Measurements from ENCODE around the gene ZNF629. TPM values are rescaled to one million over a fixed set of nuclear protein-coding genes. Genes with fewer than 3 reads are reported as not detected.

ZNF629 gene
- total and polyA plus RNA-seq, 2 of the 4 experiments (the other 2 are of a cell fraction): 7.3 to 9.1 TPM

- POLR2A ChIA-PET (ENCODE audit: unreplicated experiment): no interaction called here
- intact Hi-C loops (cut with micrococcal nuclease): no loop called here
Observed at GRCh38 chr16:30793508-30794069, 6.6 kb upstream of the ZNF629 start.

More at GRCh38 chr16:30793508-30794069, 6.6 kb upstream of the ZNF629 start:
- in situ Hi-C loops (cut with MboI; ENCODE audit: low sequenced_read_pairs) (no loop called here), dilution Hi-C loops (cut with HindIII; ENCODE audit: low sequenced_read_pairs, unreplicated experiment) (no loop called here)
- Histone ChIP-seq H4K8ac (ENCODE audit: low read depth in 2 of 2, low read length in 2 of 2) (no peak overlapping the region), H2AK5ac (ENCODE audit: low read depth, low read length) (no peak overlapping the region), H3K79me1 (ENCODE audit: low read depth in 1 of 2, low read length in 2 of 2) (no peaks in the 10 kb centered on the region), H3K9ac (ENCODE audit: low read depth, low read length) (no peak overlapping the region), H3K27ac (ENCODE audit: insufficient read depth, low read length) (no peak overlapping the region), H4K91ac (ENCODE audit: insufficient read depth, low read depth, low read length) (no peak overlapping the region), H2BK120ac (ENCODE audit: low read depth, low read length) (no peak overlapping the region), H4K5ac (ENCODE audit: low read depth, low read length) (no peak overlapping the region), H3K23ac (ENCODE audit: low read depth, low read length) (no peak overlapping the region), H3K56ac (ENCODE audit: extremely low read depth, insufficient read depth, low read length) (no peak overlapping the region), H3K9me3 (ENCODE audit: control insufficient read depth, insufficient read depth, low read length) (no peaks in the 10 kb centered on the region), H2AK9ac (replicated peaks; ENCODE audit: low read depth, low read length, poor library complexity) (no peak overlapping the region), H3K27me3 (ENCODE audit: control insufficient read depth, insufficient read depth, low read length) (peaks cover 8% of the 10 kb centered on the region; the same call in 1 of the 2 replicates), H3K18ac (ENCODE audit: low read depth, low read length) (no peak overlapping the region), H3K9me1 (ENCODE audit: insufficient read depth, low read length) (no peaks in the 10 kb centered on the region), H2AFZ (replicated peaks; ENCODE audit: low read length, poor library complexity) (peak overlapping the region; percentile 3), H3K4me1 (ENCODE audit: control insufficient read depth, insufficient read depth, low read length) (no peaks in the 10 kb centered on the region), H3K36me3 (ENCODE audit: control insufficient read depth, insufficient read depth, low read length) (no peaks in the 10 kb centered on the region), H2BK5ac (ENCODE audit: low read depth, low read length, poor library complexity, severe bottlenecking) (no peak overlapping the region), H3K4ac (ENCODE audit: low read depth, low read length) (no peak overlapping the region), H3K14ac (replicated peaks; ENCODE audit: low read depth, low read length) (no peak overlapping the region), H2BK15ac (ENCODE audit: low read depth, low read length) (no peak overlapping the region), H3K4me2 (ENCODE audit: low read depth, low read length) (no peak overlapping the region), H4K20me1 (ENCODE audit: insufficient read depth, low read length) (no peaks in the 10 kb centered on the region), H2BK20ac (ENCODE audit: low read depth, low read length) (no peak overlapping the region), H3K4me3 (ENCODE audit: insufficient read depth, low read depth, low read length) (no peak overlapping the region)
- TF ChIP-seq RAD21 (IDR thresholded peaks at IDR 0.05; ENCODE audit: low read length) (no peak), POLR2A (IDR thresholded peaks at IDR 0.05; ENCODE audit: low read depth, low read length) (no peak), USF2 (IDR thresholded peaks at IDR 0.05; ENCODE audit: low read depth, low read length) (no peak), MXI1 (IDR thresholded peaks at IDR 0.05; ENCODE audit: borderline replicate concordance, low read depth, low read length) (no peak), NFE2L2 (IDR thresholded peaks at IDR 0.05; ENCODE audit: low read depth, low read length) (no peak), CHD1 (IDR thresholded peaks at IDR 0.05; ENCODE audit: low read depth, low read length) (no peak), SMC3 (IDR thresholded peaks at IDR 0.05; ENCODE audit: low read depth, low read length) (no peak), BHLHE40 (IDR thresholded peaks at IDR 0.05; ENCODE audit: low read depth, low read length) (no peak), CTCF (conservative IDR thresholded peaks at IDR 0.05; ENCODE audit: low read depth, low read length) (no peak), ELK1 (IDR thresholded peaks at IDR 0.05; ENCODE audit: borderline replicate concordance, low read depth, low read length) (no peak), MAFK (IDR thresholded peaks at IDR 0.05; ENCODE audit: low read depth, low read length) (no peak), RCOR1 (IDR thresholded peaks at IDR 0.05; ENCODE audit: insufficient replicate concordance, low read length) (no peak), RFX5 (IDR thresholded peaks at IDR 0.05; ENCODE audit: low read depth, low read length) (no peak), FOS (IDR thresholded peaks at IDR 0.05; ENCODE audit: low read depth, low read length) (no peak), MAZ (IDR thresholded peaks at IDR 0.05; ENCODE audit: borderline replicate concordance, low read depth, low read length) (no peak)
- CTCF ChIA-PET: interaction anchor here (1.7 kb wide), 1 partner anchor 12 kb away, joined by 5 read pairs; no protein-coding TSS in a partner anchor
- no TSS peak for BruUV-seq (replicated peaks)
- DNase-seq: no peak
- WGBS, 2 experiments (ENCODE audit: extremely low coverage in 2 of 2, insufficient read length in 1 of 2): 100% methylated on average over 1 of the region's 7 CpGs; no CpG with 5 or more reads in 1 of the 2 experiments
- ATAC-seq (ENCODE audit: low read depth): no peak

Data from IMR-90 (cell line).